ENCODE results near the gene LRP5.

The LRP5 gene

DNA sequence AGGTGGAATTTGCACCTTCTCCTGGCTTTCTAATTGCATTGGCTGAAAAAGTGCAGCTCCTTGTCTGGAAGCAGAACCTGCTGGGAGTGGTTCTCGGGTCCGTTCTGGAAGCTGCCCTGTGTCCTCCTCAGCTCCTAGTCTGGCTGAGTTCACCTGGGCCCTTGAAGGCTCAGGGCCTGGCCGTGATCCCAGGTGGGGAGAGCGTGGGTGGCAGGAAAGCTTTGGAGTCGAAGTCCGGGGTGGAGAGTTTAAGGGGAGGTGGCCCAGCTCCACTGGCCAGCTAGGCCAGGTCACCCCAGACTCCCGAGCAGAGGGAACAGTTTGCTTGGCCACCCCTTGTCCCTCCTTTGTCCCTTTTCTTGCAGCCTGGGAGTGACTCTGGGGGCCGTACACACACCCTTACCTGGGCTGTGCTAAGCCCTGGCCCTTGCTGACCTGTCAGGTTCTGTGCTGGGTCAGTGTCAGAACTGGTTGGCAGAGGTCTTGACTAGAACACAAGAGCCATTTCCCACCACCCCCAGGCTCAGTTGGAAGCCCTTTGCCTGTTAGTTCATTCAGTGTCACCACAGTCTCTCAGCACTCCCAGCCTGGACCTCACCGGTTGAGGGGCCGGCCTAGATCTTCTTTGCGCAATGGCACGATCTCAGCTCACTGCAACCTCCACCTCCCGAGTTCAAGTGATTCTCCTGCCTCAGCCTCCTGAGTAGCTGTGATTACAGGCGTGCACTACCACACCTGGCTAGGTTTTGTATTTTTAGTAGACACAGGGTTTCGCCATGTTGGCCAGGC is 37.3 kb downstream of the LRP5 start:
- DNase-seq: no peak

DNA sequence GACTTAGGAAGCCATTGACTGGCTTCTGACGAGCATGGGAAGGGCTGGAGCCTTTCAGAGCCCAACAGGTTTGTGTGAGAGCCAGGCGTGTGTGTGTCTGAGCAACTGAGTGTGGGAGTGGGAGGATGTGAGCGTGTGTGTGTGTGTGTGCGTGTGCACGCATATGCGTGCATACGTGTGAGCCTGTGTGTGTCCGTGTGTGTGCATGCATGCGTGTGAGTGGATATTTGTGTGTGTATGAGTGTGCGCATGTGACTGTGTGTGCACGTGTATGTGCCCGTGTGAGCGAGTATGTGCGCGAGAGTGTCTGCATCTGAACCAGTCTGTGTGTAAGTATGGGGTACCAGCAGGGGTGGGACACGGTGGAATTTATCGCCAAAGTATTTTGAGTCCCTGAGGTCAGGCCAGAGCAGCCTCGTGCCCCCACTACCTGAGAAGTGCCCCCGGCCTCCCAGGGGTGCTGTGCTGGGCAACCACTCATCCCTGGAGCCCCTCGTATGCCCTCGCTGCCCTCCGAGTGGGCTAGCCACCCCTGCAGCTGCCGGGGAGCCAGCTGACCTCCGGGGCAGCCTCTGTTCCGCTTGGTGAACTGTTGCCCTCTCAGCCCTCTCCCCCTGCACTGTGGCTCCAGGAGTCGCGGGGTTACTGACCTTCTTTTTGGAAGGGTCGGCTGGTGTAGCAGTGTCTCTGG is 38.5 kb downstream of the LRP5 start:
- DNase-seq: no peak

DNA sequence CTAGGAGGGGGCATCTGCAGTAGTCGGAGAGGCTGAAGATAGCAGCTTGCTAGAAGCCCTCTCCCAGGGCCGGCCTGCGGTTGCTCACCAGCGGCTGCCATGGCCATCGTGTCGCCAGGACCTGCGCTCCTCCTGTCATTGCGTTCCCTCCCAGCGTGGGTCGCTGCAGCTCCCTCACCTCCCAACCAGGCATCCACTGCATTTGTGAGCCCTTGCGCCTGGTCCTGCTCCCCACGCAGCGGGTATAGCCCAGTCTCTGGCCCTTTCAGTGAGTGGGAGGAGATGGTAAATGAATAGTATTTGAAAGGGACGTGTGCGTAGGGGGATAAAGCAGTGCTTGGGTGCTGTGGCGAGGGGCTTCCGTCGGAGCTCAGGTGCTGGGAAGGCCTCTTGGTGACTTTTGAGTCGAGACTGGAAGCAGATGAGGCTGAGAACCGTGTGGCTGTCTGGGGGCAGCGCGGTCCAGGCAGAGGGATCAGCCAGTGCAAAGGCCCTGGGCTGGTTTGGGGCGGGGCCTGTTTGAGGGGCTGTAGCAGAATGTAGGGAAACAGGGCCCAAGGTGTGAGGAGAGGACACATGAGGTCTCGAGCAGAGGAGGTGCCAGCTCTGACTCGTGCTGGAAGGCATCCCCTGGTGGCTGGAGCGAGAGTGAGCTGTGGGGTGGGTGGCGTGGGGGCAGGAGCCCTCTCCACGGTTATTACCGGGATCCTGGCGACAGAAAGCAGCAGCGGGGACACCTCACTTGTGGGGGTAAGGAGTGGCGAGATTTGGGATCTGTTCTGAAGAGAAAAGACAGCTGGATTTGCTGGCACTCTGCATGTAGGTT is 39.3 kb downstream of the LRP5 start:
- no peak for DNase-seq

DNA sequence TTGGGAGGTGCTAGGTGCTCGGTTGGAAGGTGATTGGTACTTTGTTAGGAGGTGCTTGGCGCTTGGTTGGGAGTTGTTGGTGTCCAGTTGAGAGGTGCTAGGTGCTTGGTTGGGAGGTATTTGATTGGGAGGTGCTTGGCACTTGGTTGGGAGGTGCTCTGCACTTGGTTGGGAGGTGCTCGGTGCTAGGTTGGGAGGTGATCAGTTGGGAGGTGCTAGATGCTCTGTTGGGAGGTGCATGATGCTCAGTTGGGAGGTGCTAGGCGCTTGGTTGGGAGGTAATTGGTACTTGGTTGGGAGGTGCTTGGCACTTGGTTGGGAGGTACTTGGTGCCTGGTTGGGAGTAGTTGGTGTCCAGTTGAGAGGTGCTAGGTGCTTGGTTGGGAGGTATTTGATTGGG is 40.2 kb downstream of the LRP5 start:
- DNase-seq: no peak

DNA sequence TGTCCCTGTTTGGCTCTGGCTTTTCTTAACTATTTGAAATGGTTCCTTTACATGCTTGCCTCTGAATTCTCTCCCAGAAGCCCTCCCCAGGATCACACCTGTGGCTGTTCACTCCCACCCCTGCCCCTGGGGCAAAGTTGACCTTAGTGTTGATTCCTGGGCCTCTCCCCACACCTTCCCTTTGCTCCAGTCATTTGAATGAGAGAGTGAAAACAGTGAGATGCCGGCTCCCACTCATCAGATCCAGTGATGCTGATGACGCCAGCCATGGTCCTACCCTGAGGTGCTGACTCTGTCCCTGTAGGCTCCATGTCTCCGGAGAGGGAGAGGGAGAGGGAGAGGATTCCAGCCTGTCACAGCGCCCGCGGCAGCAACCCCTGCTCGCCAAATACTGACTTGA is 40.7 kb downstream of the LRP5 start:
- no peak for DNase-seq

DNA sequence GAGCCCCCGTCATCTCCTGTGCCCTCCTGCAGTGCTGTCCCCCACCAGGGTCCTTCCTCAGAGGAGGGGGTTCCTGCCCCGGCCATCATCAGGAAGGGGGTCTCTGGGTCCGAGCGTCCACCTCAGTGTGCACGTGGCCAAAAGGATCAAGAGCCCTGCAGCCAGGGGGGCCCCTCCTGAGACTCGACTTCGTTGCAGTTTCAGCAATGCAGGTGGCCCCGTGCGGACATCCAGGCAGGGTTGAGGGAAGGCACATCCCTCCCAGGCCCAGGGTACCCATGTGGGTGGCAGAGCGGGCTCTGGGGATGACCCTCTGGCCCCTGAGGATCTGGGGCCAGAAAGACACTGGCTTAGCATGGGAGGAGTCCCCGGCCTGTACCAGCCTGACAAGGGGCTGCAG is 41.3 kb downstream of the LRP5 start:
- DNase-seq: no peak

DNA sequence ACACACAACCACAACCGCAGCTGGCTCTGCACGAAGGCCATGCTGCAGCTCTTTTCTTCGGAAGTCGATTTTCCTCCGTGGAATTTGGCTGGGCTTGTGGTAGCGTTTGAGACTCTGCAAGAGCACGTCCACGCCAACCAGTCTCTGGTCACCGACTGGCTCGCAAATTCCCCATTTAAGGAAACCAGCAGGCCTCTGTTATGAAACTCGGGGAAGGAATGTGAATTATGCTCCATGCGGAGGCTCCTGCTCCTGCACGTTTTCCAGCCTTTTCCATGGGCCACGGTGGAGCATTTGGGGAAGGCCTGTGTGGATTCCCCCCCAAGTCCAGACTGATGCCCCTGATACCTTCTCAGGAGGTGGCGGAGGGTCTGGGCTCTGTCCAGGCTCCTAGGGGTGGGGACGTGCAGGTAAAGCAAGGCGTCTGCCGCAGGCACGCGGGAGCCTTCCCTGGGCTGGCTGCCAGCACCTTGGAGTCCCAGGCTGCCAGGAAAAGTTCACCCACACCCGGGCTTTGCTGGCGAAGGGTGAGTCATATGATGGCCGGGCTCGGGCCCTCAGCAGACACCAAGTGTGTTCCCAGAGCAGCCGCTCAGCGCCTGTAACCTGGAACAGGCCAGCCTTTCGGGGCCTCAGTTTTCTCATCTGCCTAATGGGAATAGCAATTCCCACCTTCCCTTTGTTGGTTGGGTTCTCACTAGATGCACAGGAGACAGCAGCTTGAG is 41.9 kb downstream of the LRP5 start:
- no peak for DNase-seq

DNA sequence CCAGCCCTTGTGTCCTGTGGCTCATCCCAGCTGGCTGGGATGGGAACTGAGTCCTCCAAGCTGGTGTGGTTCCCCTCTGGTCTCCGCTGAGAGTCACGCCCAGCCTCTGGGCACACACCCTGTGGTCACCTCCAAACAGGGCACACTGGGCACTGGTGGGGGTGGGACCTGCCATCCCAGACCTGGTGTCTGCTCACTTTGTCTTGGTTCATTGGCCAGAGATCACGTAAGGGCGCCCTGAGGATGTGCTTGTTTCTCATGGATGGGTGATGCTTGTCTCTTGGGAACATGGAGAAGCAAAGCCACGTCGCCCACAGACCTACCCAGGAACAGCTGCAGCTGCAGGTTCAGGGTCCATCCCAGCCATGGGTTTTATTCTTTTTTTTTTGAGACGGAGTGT is 43.1 kb downstream of the LRP5 start:
- DNase-seq: no peak

DNA sequence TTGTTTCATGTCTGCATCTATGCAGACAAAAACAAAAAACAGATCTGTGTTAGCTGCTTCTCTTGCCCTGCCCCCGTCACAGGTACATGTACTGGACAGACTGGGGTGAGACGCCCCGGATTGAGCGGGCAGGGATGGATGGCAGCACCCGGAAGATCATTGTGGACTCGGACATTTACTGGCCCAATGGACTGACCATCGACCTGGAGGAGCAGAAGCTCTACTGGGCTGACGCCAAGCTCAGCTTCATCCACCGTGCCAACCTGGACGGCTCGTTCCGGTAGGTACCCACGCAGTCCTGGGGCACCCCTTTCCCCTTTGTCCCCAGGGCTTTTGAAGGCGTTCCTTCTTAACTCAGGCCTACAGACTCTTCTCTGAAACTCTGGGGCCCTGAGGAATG is 45.2 kb downstream of the LRP5 start:
- no peak for DNase-seq

DNA sequence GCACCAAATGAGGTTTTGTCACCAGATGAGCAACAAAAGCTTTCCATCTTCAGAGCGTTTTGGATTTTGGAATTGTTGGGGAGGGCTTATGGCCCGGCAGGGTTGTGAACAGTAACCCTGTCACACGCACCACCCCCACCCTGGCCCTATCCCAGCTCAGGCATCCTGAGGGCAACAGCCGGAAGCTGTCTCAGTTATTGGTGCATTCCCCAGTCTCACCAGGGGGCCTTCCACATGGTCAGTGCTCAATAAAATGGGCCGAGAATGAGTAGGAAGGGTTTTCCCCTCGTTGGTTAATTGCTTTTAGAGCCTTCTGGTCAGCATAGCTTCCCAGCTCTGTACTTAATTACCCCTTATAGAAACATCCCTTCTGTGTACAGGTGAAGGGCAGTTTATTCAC is 46.0 kb downstream of the LRP5 start:
- no peak for DNase-seq

DNA sequence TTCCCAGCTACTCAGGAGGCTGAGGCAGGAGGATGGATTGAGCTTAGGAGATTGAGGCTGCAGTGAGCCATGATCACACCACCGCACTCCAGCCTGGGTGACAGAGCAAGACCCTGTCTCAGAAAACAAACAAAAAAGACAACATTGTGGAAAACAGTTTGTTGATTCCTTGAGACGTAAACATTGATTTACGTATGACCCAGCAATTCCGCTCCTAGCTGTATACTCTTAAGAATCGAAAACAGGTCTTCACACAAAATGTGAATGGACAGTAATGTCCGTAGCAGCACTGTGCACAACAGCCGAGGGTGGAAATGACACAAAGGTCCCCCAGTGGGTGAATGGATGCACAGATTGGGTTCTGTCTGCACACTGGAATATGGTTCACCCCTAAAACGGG is 49.3 kb downstream of the LRP5 start:
- no peak for DNase-seq

DNA sequence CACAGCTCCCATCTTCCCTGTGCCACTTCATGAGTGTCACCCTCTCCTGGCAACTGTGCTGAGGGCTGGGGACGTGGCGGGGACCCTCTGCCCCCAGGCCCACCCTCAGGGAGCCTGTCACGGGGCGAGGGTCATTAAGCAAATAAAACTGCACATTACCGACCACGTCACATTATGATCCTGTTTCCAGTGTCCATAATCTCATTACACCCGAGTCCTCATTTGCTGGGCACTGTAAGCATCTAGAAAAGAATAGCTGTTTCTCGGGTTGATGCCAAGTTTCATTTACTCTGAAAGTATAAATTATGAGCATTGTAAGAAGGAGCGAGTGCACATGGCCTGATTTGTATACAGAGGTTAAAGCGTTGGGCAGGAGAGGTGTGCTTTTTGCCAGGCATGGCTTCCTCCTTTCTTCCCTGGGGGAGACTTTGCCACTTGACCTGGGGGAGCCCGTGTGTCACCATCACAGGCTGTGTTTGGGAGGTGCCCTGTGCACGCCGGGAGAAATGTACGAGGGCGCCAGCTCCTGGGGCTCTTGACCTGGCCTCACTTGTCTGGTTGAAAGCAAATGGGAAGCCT is 50.5 kb downstream of the LRP5 start:
- DNase-seq: no peak

DNA sequence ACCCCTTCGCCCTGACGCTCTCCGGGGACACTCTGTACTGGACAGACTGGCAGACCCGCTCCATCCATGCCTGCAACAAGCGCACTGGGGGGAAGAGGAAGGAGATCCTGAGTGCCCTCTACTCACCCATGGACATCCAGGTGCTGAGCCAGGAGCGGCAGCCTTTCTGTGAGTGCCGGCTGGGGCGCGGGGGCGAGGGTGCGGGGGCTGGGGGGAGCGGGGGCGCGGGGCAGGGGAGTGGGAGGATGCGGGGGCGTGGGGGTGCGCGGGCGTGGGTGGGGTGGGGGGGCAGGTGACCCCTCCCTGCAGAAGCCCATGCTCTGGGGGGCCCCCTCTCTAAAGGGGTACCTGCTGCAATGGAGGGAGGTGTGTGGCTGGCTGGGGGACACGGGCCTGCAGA is 51.4 kb downstream of the LRP5 start:
- no peak for DNase-seq

DNA sequence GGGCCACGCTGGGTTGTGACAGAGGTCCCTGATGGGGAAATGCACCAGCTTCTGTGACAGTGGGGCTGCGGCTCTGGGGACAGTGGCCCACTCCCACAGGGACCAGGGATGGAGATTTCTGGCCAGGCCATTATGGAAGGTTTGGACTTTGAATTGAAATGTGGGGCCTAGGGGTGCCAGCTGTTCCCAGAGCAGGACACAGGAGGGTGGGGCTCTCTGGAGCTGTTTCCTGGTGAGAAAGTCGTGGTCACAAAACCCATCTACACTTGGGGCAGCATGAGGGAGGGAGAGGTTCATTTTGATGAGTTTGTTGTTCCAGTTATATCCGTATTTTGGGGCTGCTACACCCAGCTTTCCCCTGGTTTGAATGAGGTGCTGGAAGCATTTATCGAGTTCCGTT is 52.2 kb downstream of the LRP5 start:
- DNase-seq: no peak

DNA sequence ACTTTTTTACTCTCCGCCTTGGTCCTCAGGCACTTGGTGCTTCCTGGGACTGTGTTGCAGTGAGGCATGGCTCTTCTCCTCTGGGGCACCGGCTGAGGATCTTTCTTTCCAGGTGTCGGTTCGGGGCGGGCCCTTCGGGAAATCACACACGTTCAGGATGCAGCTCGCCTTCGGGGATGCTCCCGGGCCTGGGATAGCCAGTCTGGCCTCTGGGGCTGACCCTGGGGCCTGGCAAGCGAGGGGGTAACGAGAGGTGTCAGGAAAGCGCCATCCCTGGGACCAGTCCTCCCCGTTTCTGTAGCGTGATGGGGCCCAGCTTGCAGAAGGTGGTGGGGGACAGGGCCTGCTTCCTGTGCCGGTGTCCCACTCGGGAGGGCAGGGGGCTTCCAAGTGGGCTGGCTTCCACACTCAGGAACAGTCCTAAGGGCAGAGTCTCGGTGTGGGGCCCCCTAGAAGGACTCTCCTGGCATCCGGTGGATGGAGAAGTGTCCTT is 53.6 kb downstream of the LRP5 start:
- no peak for DNase-seq

DNA sequence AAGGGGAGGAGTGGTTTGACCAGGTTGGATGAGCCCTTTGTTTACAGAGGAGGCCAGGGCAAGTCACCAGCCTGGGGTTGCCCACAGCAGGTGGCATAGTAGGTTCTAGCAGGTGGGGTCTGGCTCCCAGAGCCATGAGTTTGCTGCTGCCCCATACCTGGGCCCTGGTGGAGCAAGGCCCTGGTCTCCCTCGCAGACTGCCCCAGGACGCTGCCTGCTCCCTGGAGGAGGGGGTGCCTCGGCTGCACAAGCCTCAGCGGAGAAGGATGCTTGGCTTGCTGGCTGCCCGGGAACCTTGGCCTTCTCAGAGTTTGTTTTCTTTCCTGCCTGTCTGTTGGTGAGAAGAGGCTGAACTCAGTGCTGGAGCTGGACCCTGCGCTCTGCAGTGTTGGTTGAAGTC is 54.9 kb downstream of the LRP5 start:
- DNase-seq: no peak

DNA sequence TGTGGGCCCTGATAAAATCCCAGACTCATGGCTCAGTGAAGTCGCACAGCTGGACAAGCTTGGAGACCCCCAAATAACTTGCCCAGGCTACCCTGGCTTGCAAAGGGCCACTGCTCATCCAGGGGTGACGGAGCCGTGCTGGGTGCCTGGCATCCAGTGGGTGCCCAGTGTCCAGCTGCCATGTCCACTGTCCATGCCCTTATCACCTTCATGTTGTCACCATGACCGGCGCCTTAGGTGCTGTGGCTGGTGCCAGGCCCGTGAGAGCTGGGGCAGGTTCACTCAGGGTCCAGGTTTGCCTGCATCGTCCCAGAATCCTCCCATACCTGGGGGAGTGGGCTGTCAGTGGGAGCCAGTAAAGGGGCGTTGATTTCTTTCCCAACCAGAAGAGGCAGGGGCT is 57.4 kb downstream of the LRP5 start:
- no peak for DNase-seq

DNA sequence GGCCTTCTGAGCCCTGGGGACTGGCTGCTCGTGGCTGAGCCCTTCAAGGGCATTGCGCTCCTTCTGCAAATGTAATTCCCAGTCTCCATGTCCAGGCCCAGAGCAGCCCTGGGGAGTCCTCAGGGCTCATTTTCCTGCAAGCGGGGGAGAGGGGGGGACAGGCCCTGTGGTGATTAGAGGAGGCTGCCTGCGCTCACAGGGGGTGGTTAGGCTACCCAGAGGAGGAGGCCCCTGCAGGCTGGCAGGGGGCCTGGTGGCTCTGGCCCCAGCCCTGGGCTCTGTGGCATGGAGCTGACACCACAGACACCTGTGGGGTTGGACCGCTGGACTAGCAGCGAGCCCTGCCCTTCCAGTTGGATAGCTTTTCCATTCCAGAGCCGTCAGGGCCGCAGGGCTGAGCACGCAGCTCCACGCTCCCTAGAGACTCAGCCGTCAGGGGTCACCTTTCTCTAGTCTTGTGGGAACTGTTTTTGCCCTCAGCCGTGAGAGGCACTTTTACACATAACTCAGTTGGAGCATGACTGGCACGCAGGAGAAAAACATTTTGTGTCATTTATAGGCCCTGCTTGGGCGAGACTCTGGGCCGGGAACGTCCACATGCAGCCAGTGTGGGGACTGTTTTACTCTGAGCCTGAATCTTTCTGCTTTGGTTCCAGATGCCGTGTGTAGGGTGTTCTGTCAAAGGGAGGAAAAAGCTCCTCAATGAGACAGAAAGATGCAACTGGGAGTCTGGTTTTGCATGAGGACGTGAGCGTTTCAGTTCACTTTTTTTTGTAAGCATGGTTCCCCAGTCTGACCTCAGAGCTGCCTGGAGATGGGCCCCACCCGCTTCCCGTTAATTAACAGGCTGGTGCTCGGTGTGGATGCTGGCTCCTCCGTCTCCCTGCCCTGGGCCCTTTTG is 58.1 kb downstream of the LRP5 start:
- DNase-seq: no peak

DNA sequence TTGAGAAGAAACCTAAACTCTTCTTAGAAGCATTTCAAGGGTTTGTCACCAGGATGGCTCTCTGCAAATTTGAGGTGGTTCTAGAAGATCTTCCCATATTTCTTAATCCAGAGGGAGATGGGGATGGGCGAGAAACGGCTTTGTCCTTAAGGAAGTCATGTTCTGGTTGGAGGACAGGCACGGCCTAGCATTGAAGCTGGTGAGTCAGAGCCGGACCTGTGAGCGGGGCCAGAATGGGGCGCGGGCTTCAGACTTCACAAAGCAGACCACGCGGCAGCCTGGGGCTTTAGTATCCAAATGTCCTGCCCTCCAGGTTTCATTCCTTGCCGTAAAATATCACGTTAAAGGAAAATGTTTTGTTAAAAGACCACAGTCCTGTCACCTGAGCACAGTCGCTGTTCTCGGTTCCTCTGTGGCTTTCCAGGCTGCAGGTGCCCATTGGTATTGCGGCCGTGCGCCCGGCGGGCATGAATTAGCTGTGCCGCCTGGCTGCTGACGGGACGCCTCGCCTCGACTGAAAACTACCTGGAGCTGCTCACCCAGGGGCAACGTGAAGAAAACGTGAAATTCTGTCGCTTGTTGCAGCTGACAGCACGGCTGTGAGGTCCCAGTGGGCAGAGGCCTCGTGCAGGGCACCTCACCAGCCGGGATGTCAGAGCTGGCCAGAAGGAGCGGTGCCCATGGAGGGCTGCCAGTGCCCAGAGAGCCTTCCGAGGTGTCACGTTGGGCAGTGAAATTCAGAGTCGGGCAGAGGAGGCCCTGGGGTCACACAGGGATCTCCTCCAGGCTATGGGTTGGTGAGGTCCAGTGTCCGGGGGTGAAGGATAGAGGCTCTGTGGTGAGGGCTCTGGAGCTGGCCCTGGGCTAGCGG is 59.0 kb downstream of the LRP5 start:
- DNase-seq: no peak

DNA sequence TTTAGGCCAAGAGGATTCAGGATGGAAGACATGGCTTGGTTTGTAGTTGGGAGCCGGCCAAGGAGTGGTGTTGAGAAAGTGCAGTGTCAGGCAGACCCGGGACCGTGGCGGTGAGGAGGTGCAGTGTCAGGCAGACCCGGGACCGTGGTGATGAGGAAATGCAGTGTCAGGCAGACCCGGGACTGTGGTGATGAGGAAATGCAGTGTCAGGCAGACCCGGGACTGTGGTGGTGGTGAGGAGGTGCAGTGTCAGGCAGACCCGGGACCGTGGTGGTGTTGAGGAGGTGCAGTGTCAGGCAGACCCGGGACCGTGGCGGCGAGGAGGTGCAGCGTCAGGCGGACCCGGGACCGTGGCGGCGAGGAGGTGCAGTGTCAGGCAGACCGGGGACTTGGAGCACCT is 59.7 kb downstream of the LRP5 start:
- no peak for DNase-seq

DNA sequence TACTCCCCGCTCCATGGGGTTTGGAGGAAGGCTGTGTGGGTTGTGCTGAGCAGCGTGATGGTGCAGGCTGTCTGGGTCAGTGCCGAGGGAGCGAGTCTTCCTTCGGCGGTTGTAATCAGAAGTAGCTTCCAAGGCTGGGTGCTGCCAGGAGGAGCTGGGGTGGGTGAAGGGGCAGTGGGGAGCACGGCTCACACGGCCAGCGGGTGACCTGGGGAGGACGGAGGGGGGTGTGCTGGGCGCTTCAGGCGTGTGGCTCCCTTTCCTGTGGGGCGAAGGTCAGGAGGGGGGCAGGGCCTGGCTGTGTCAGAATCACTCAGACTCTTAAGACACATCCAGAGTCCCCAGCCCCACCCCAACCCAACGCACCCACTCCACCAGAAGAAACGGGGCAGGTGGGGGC is 60.2 kb downstream of the LRP5 start:
- no peak for DNase-seq
